ENCODE measurements around the gene ELANE.

The ELANE gene

GRCh38 chr19:805600-806550, 46.2 kb upstream of the ELANE start:
- H3K4me3 ChIP-seq (replicated peaks; ENCODE audit: low read depth, low read length), result no peak overlapping the region
- DNase-seq (ENCODE audit: extremely low read depth, low read depth), result no peak
- TF ChIP-seq CTCF (IDR thresholded peaks at IDR 0.05; ENCODE audit: low read depth, low read length, missing control alignments), result no peak

- DNase-seq (ENCODE audit: extremely low read depth, low read depth), result no peak
- H3K4me3 ChIP-seq (replicated peaks; ENCODE audit: low read depth, low read length), result no peak overlapping the region
- no peak for TF ChIP-seq CTCF (IDR thresholded peaks at IDR 0.05; ENCODE audit: low read depth, low read length, missing control alignments)
These were observed 45.2 kb upstream of the ELANE start for GRCh38 chr19:806815-807421.

GRCh38 chr19:807627-808422, 44.3 kb upstream of the ELANE start:
- no peak for TF ChIP-seq CTCF (IDR thresholded peaks at IDR 0.05; ENCODE audit: low read depth, low read length, missing control alignments)
- no peak overlapping the region for H3K4me3 ChIP-seq (replicated peaks; ENCODE audit: low read depth, low read length)
- DNase-seq (ENCODE audit: extremely low read depth, low read depth), result no peak

GRCh38 chr19:808423-808775, 43.7 kb upstream of the ELANE start:
- no peak for DNase-seq (ENCODE audit: extremely low read depth, low read depth)
- no peak for TF ChIP-seq CTCF (IDR thresholded peaks at IDR 0.05; ENCODE audit: low read depth, low read length, missing control alignments)
- H3K4me3 ChIP-seq (replicated peaks; ENCODE audit: low read depth, low read length), result no peak overlapping the region

- TF ChIP-seq CTCF (IDR thresholded peaks at IDR 0.05; ENCODE audit: low read depth, low read length, missing control alignments), result no peak
- no peak overlapping the region for H3K4me3 ChIP-seq (replicated peaks; ENCODE audit: low read depth, low read length)
- no peak for DNase-seq (ENCODE audit: extremely low read depth, low read depth)
These were observed 41.8 kb upstream of the ELANE start for GRCh38 chr19:810077-810855.

- TF ChIP-seq CTCF (IDR thresholded peaks at IDR 0.05; ENCODE audit: low read depth, low read length, missing control alignments), result no peak
- H3K4me3 ChIP-seq (replicated peaks; ENCODE audit: low read depth, low read length), result no peak overlapping the region
- DNase-seq (ENCODE audit: extremely low read depth, low read depth), result no peak
These were observed 41.1 kb upstream of the ELANE start for GRCh38 chr19:810883-811489.
